Vagina (tissue), 2 donors: Measurements from ENCODE around the gene CRTAC1.

Experiments used
- CTCF ChIP-seq, 3 experiments: fragments of 450-650 bp in 2 of 3; fragments of 200-600 bp in 1 of 3; sonication (generic) in 1 of 3; IDR thresholded peaks; one replicate each; pipeline ENCODE4 v1.5.1; 2017 to 2019; ENCODE audit warnings: antibody characterized with exemption in 3 of 3, mild to moderate bottlenecking in 2 of 3, moderate library complexity in 2 of 3
- POLR2A ChIP-seq, 2 donors: fragments of 450-650 bp; IDR thresholded peaks; one replicate each; pipeline ENCODE4 v1.6.1; 2017; ENCODE audit warnings: antibody characterized with exemption in 2 of 2, mild to moderate bottlenecking in 2 of 2, moderate library complexity in 2 of 2

- TF ChIP-seq CTCF (IDR thresholded peaks at IDR 0.05): no peak
- no peak for TF ChIP-seq POLR2A (IDR thresholded peaks at IDR 0.05)
These were observed 7.9 kb upstream of the CRTAC1 start for GRCh38 chr10:98038288-98038687.
